ENCODE data around the gene CGN. TPM values are rescaled to one million over a fixed set of nuclear protein-coding genes. Genes with fewer than 3 reads are reported as not detected.

The CGN gene
- total and polyA plus RNA-seq, 2 donors (not counting 1 experiment from before 2014, with no cell fraction given): 0.17 TPM

GRCh38 chr1:151499930-151500329 is 11.3 kb upstream of the CGN start:
- Histone ChIP-seq H3K4me3 (replicated peaks in 1 of 4; ENCODE audit: control extremely low read depth in 1 of 4, insufficient read depth in 1 of 4, low read depth in 3 of 4, low read length in 4 of 4) (no peak overlapping the region), H3K27me3 (ENCODE audit: control insufficient read depth, insufficient read depth, low read length) (no peaks in the 10 kb centered on the region), H3K9ac (ENCODE audit: insufficient read depth, low read length) (no peak overlapping the region), H3K4me1 (ENCODE audit: control insufficient read depth, extremely low read depth, insufficient read depth, low read length) (no peaks in the 10 kb centered on the region), H3K27ac (ENCODE audit: insufficient read depth, low read length) (no peak overlapping the region), H3K4me2 (ENCODE audit: extremely low read depth, insufficient read depth, low read length) (no peak overlapping the region), H4K20me1 (ENCODE audit: control insufficient read depth, extremely low read depth, insufficient read depth, low read length) (no peaks in the 10 kb centered on the region), H2AFZ (ENCODE audit: low read length) (no peak overlapping the region), H3K9me3 (ENCODE audit: control insufficient read depth, insufficient read depth, low read depth, low read length) (no peaks in the 10 kb centered on the region), H3K79me2 (ENCODE audit: control insufficient read depth, insufficient read depth, low read length) (no peaks in the 10 kb centered on the region), H3K36me3 (ENCODE audit: control insufficient read depth, insufficient read depth, low read length) (no peaks in the 10 kb centered on the region)
- no peak for DNase-seq (ENCODE audit: low read depth in 2 of 2)
- TF ChIP-seq EZH2 (IDR thresholded peaks at IDR 0.05; ENCODE audit: low read length, missing control alignments) (no peak), CTCF (conservative IDR thresholded peaks at IDR 0.05 in 1 of 2, IDR thresholded peaks at IDR 0.05 in 1 of 2; ENCODE audit: low read depth in 1 of 2, low read length in 2 of 2) (no peak)

GRCh38 chr1:151501474-151501873 is 9.7 kb upstream of the CGN start:
- Histone ChIP-seq H3K4me2 (ENCODE audit: extremely low read depth, insufficient read depth, low read length) (no peak overlapping the region), H3K36me3 (ENCODE audit: control insufficient read depth, insufficient read depth, low read length) (no peaks in the 10 kb centered on the region), H3K9ac (ENCODE audit: insufficient read depth, low read length) (no peak overlapping the region), H2AFZ (ENCODE audit: low read length) (no peak overlapping the region), H4K20me1 (ENCODE audit: control insufficient read depth, extremely low read depth, insufficient read depth, low read length) (no peaks in the 10 kb centered on the region), H3K27ac (ENCODE audit: insufficient read depth, low read length) (no peak overlapping the region), H3K27me3 (ENCODE audit: control insufficient read depth, insufficient read depth, low read length) (no peaks in the 10 kb centered on the region), H3K4me1 (ENCODE audit: control insufficient read depth, extremely low read depth, insufficient read depth, low read length) (no peaks in the 10 kb centered on the region), H3K4me3 (replicated peaks in 1 of 4; ENCODE audit: control extremely low read depth in 1 of 4, insufficient read depth in 1 of 4, low read depth in 3 of 4, low read length in 4 of 4) (no peak overlapping the region), H3K9me3 (ENCODE audit: control insufficient read depth, insufficient read depth, low read depth, low read length) (no peaks in the 10 kb centered on the region), H3K79me2 (ENCODE audit: control insufficient read depth, insufficient read depth, low read length) (no peaks in the 10 kb centered on the region)
- TF ChIP-seq EZH2 (IDR thresholded peaks at IDR 0.05; ENCODE audit: low read length, missing control alignments) (no peak), CTCF (conservative IDR thresholded peaks at IDR 0.05 in 1 of 2, IDR thresholded peaks at IDR 0.05 in 1 of 2; ENCODE audit: low read depth in 1 of 2, low read length in 2 of 2) (peak in 1 of 2 donors; percentile 22)
- no peak for DNase-seq (ENCODE audit: low read depth in 2 of 2)

- Histone ChIP-seq H2AFZ (ENCODE audit: low read length) (no peak overlapping the region), H3K36me3 (ENCODE audit: control insufficient read depth, insufficient read depth, low read length) (no peaks in the 10 kb centered on the region), H3K27me3 (ENCODE audit: control insufficient read depth, insufficient read depth, low read length) (no peaks in the 10 kb centered on the region), H4K20me1 (ENCODE audit: control insufficient read depth, extremely low read depth, insufficient read depth, low read length) (no peaks in the 10 kb centered on the region), H3K79me2 (ENCODE audit: control insufficient read depth, insufficient read depth, low read length) (no peaks in the 10 kb centered on the region), H3K4me2 (ENCODE audit: extremely low read depth, insufficient read depth, low read length) (no peak overlapping the region), H3K4me1 (ENCODE audit: control insufficient read depth, extremely low read depth, insufficient read depth, low read length) (no peaks in the 10 kb centered on the region), H3K9me3 (ENCODE audit: control insufficient read depth, insufficient read depth, low read depth, low read length) (no peaks in the 10 kb centered on the region), H3K9ac (ENCODE audit: insufficient read depth, low read length) (no peak overlapping the region), H3K27ac (ENCODE audit: insufficient read depth, low read length) (no peak overlapping the region), H3K4me3 (replicated peaks in 1 of 4; ENCODE audit: control extremely low read depth in 1 of 4, insufficient read depth in 1 of 4, low read depth in 3 of 4, low read length in 4 of 4) (no peak overlapping the region)
- DNase-seq (ENCODE audit: low read depth in 2 of 2): no peak
- TF ChIP-seq EZH2 (IDR thresholded peaks at IDR 0.05; ENCODE audit: low read length, missing control alignments) (no peak), CTCF (conservative IDR thresholded peaks at IDR 0.05 in 1 of 2, IDR thresholded peaks at IDR 0.05 in 1 of 2; ENCODE audit: low read depth in 1 of 2, low read length in 2 of 2) (no peak)
These were observed 9.0 kb upstream of the CGN start for GRCh38 chr1:151502035-151502700.

All from fibroblast of lung (primary cell).